OCI-LY7 (cell line): Measurements from ENCODE around the gene PALLD.

ENCODE experiments used
- EZH2phosphoT487 ChIP-seq: fragments of 200-600 bp; sonication (generic); IDR thresholded peaks from 2 replicates; pipeline ENCODE4 v1.6.1; 2018; ENCODE audit warnings: low read depth, borderline replicate concordance, mild to moderate bottlenecking, mixed run types, antibody characterized with exemption, low read length, moderate library complexity, mixed read lengths
- TF ChIP-seq, protein P1 (sequence below): fragments of 200-600 bp; sonication (generic); conservative IDR thresholded peaks from 2 replicates; pipeline ENCODE4 v1.5.1; 2014; ENCODE audit warnings: mild to moderate bottlenecking, antibody characterized with exemption, low read length, moderate library complexity, mixed read lengths

DNA sequence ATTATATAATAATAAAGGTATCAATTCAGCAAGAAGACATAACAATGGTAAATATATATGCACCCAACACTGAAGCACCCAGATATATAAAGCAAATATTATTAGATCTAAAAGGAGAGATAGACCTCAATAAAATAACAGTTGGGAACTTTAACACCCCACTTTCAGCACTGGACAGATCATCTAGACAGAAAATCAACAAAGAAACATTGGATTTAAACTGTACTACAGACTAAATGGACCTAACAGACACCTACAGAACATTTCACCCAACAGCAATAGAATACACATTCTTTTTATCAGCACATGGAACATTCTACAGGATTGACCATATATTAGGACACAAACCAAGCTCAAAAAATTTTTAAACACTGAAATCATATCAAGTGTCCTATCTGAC, 436.6 kb downstream of the PALLD start:
- TF ChIP-seq, protein P1, sequence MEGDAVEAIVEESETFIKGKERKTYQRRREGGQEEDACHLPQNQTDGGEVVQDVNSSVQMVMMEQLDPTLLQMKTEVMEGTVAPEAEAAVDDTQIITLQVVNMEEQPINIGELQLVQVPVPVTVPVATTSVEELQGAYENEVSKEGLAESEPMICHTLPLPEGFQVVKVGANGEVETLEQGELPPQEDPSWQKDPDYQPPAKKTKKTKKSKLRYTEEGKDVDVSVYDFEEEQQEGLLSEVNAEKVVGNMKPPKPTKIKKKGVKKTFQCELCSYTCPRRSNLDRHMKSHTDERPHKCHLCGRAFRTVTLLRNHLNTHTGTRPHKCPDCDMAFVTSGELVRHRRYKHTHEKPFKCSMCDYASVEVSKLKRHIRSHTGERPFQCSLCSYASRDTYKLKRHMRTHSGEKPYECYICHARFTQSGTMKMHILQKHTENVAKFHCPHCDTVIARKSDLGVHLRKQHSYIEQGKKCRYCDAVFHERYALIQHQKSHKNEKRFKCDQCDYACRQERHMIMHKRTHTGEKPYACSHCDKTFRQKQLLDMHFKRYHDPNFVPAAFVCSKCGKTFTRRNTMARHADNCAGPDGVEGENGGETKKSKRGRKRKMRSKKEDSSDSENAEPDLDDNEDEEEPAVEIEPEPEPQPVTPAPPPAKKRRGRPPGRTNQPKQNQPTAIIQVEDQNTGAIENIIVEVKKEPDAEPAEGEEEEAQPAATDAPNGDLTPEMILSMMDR = no peak
- no peak for TF ChIP-seq EZH2phosphoT487
